Measurements from ENCODE around the gene DEXI.

DEXI gene

DNA sequence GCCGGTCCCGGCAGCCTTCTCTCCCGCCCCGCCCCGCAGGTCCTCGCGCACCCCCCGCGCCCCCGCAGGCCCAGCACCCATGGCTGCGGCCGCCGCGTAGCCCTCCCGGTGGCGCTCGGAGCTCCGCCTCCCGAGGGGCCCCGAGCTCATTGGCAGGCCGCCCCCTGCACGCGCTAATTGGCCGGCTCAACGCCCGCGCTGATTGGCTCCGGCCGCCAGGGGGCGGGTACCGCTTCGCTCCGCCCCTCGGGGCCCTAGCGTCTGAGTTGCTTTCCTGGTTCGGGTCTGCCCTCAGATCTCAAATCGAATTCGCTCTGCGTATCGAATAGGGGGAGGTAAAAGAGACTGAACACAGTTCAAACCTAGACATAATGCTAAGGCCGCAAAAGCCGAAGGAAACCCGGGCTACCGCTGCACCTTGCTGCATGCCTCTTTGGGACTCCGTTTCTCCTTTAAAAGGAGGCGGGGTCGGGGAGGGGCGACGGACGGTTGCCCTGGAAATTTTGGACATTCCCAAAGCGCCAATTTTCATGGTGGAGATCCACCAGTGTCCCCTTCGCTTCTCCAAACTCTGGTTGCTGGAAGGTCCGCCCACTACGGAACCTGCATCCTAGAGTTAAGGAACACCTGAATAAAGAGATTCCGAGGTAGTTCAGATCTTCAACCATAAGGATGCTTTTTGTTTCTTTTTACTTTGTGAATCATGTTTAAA, at the start of gene DEXI:
Gene DEXI, minus strand, starts transcription at position 117 of the 712 bp plus-strand sequence. CDS start 463 bp downstream, outside the sequence.
- TF ChIP-seq, protein P1, sequence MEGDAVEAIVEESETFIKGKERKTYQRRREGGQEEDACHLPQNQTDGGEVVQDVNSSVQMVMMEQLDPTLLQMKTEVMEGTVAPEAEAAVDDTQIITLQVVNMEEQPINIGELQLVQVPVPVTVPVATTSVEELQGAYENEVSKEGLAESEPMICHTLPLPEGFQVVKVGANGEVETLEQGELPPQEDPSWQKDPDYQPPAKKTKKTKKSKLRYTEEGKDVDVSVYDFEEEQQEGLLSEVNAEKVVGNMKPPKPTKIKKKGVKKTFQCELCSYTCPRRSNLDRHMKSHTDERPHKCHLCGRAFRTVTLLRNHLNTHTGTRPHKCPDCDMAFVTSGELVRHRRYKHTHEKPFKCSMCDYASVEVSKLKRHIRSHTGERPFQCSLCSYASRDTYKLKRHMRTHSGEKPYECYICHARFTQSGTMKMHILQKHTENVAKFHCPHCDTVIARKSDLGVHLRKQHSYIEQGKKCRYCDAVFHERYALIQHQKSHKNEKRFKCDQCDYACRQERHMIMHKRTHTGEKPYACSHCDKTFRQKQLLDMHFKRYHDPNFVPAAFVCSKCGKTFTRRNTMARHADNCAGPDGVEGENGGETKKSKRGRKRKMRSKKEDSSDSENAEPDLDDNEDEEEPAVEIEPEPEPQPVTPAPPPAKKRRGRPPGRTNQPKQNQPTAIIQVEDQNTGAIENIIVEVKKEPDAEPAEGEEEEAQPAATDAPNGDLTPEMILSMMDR (IDR thresholded peaks at IDR 0.05; ENCODE audit: insufficient read depth, low read length, missing control alignments): peak; percentile 7
- CTCF ChIA-PET: interaction anchor here (1.0 to 1.6 kb wide), 2 partner anchors 16 to 24 kb away, joined by 3 to 9 read pairs; no protein-coding TSS in a partner anchor
- peak within 1 kb of the TSS; percentile 61 for H3K4me3 ChIP-seq (ENCODE audit: low read depth, low read length)
- POLR2A ChIA-PET: no interaction called here
- DNase-seq (ENCODE audit: low read depth, low spot score): no peak

DNA sequence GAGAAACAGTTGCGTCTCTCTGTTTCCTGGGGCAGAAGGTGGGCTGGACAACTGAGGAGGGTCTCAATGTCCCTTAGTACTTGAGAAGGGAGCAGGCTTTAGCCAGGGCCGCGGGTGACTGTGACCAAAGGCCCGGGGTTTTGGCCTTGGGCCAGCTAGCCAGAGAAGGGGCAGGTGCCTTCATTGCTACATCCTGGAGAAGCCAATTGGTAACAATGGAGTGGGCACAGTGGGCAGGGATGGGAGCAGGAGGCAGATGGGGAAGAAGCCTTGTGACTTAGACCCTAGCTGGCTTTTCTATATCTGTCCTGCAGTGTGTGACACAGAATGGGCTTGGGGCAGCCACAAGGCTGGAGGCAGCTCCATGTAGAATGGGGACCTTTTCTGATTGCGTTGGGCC, 48.1 kb upstream of the DEXI start:
- ChIA-PET CTCF (interaction anchor here (1.4 to 2.2 kb wide), 3 partner anchors 12 to 27 kb away, joined by 6 to 8 read pairs (median 7); no protein-coding TSS in a partner anchor), POLR2A (no interaction called here)
- TF ChIP-seq, protein P1 (IDR thresholded peaks at IDR 0.05; ENCODE audit: insufficient read depth, low read length, missing control alignments): no peak
- H3K4me3 ChIP-seq (ENCODE audit: low read depth, low read length): no peak overlapping the region
- DNase-seq (ENCODE audit: low read depth, low spot score): no peak

DNA sequence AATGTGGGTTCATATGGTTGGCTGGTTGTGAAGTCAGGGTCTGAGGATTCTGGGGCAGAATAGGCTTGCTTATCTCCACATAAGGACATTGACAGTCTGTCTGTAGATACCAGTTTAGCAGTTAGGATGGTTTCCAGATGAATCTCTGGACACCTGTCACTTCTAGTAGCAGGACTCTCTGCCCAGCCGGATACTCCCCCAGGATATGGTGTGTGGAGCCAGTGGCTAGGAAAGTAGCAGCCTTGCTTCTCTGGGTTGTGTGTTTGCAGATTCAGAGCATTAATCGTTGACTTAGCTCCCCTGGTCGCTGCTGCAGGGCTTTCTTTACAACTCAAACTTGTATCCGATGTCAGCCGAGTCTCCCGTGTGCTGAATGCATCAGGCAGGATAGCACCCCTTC, 47.3 kb upstream of the DEXI start:
- ChIA-PET POLR2A (no interaction called here), CTCF (interaction anchor here (0.6 to 2.2 kb wide), 4 partner anchors 13 to 265 kb away, joined by 3 to 8 read pairs (median 6); no protein-coding TSS in a partner anchor)
- TF ChIP-seq, protein P1 (IDR thresholded peaks at IDR 0.05; ENCODE audit: insufficient read depth, low read length, missing control alignments): no peak
- no peak overlapping the region for H3K4me3 ChIP-seq (ENCODE audit: low read depth, low read length)
- no peak for DNase-seq (ENCODE audit: low read depth, low spot score)

GRCh38 chr16:10988879-10989278, 46.6 kb upstream of the DEXI start:
- POLR2A ChIA-PET: no interaction called here
- no peak for DNase-seq (ENCODE audit: low read depth, low spot score)
- TF ChIP-seq, protein P1 (IDR thresholded peaks at IDR 0.05; ENCODE audit: insufficient read depth, low read length, missing control alignments): no peak
- no peak overlapping the region for H3K4me3 ChIP-seq (ENCODE audit: low read depth, low read length)
- CTCF ChIA-PET: interaction anchor here (2.2 kb wide), 1 partner anchor 25 kb away, joined by 7 read pairs; no protein-coding TSS in a partner anchor

- no peak for DNase-seq (ENCODE audit: low read depth, low spot score)
- TF ChIP-seq, protein P1 (IDR thresholded peaks at IDR 0.05; ENCODE audit: insufficient read depth, low read length, missing control alignments): peak; percentile 21
- ChIA-PET POLR2A (no interaction called here), CTCF (interaction anchor here (2.2 kb wide), 1 partner anchor 24 kb away, joined by 7 read pairs; no protein-coding TSS in a partner anchor)
- H3K4me3 ChIP-seq (ENCODE audit: low read depth, low read length): no peak overlapping the region
These were observed 46.0 kb upstream of the DEXI start for GRCh38 chr16:10988164-10988803.

Data from AG04449 (cell line).